Thyroid gland (tissue), 4 donors: ENCODE measurements around the gene CTPS1.

Experiments used
- POLR2A ChIP-seq, 2 donors: fragments of 450-650 bp; IDR thresholded peaks; one replicate each; pipeline ENCODE4 v1.6.1; 2017; ENCODE audit warnings: antibody characterized with exemption in 2 of 2, mild to moderate bottlenecking in 2 of 2, moderate library complexity in 1 of 2
- TF ChIP-seq, protein P1 (sequence below), 6 experiments: fragments of 200-600 bp in 3 of 6; fragments of 450-650 bp in 3 of 6; sonication (generic) in 3 of 6; IDR thresholded peaks; one replicate each; pipeline ENCODE4 v1.5.1; 2016 to 2019; ENCODE audit warnings: antibody characterized with exemption in 6 of 6, mild to moderate bottlenecking in 2 of 6, inconsistent platforms in 1 of 6, moderate library complexity in 1 of 6

DNA sequence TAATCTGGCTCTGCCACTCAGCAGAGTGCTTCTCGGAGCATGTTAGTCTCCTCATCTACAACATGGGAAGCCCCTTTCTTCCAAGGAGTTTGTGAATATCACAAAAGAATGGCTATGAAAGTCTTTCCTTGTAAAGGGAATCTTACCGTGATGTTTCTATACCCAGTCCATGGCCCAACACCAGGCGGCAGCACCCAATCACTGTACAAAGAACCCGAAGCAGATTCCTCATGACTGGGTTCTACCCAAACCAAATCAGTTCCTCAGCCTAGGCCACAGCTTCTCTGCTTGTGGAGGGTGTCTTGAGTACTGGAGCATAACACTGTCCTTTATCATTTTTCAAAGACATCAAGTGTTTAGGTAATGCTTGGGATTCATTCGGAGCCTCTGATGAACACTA is 58.6 kb downstream of the CTPS1 start:
- TF ChIP-seq, protein P1, sequence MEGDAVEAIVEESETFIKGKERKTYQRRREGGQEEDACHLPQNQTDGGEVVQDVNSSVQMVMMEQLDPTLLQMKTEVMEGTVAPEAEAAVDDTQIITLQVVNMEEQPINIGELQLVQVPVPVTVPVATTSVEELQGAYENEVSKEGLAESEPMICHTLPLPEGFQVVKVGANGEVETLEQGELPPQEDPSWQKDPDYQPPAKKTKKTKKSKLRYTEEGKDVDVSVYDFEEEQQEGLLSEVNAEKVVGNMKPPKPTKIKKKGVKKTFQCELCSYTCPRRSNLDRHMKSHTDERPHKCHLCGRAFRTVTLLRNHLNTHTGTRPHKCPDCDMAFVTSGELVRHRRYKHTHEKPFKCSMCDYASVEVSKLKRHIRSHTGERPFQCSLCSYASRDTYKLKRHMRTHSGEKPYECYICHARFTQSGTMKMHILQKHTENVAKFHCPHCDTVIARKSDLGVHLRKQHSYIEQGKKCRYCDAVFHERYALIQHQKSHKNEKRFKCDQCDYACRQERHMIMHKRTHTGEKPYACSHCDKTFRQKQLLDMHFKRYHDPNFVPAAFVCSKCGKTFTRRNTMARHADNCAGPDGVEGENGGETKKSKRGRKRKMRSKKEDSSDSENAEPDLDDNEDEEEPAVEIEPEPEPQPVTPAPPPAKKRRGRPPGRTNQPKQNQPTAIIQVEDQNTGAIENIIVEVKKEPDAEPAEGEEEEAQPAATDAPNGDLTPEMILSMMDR (IDR thresholded peaks at IDR 0.05), result no peak
- no peak for TF ChIP-seq POLR2A (IDR thresholded peaks at IDR 0.05)
